ENCODE data around the gene FCRLB.

The FCRLB gene

GRCh38 chr1:161740921-161741320, 19.6 kb downstream of the FCRLB start:
- Histone ChIP-seq H3K4me3 (ENCODE audit: low read length) (peak overlapping the region; percentile 57), H3K27me3 (ENCODE audit: control insufficient read depth, low read length) (no peaks in the 10 kb centered on the region), H3K27ac (ENCODE audit: low read depth, low read length) (peak overlapping the region; percentile 54), H3K4me2 (ENCODE audit: low read length) (peak overlapping the region; percentile 69), H3F3A (ENCODE audit: control insufficient read depth, insufficient read depth) (peaks cover 24% of the 10 kb centered on the region), H3K9me3 (ENCODE audit: control insufficient read depth, insufficient read depth, low read length) (no peaks in the 10 kb centered on the region), H3K4me1 (ENCODE audit: control insufficient read depth, low read length) (peaks cover 54% of the 10 kb centered on the region), H3K9me2 (replicated peaks; ENCODE audit: control insufficient read depth, low read length) (no peaks in the 10 kb centered on the region), H3K79me2 (ENCODE audit: control insufficient read depth, low read length) (no peaks in the 10 kb centered on the region), H4K20me1 (ENCODE audit: control insufficient read depth, insufficient read depth, low read depth, low read length) (no peaks in the 10 kb centered on the region), H3K36me3 (ENCODE audit: control insufficient read depth, low read length) (no peaks in the 10 kb centered on the region)
- no peak for TF ChIP-seq EZH2phosphoT487 (IDR thresholded peaks at IDR 0.05; ENCODE audit: borderline replicate concordance, low read length)
- no peak for TF ChIP-seq CTCF (IDR thresholded peaks at IDR 0.05; ENCODE audit: low read depth, low read length, poor library complexity, severe bottlenecking)

- Histone ChIP-seq H3K9me2 (replicated peaks; ENCODE audit: control insufficient read depth, low read length) (no peaks in the 10 kb centered on the region), H3K36me3 (ENCODE audit: control insufficient read depth, low read length) (no peaks in the 10 kb centered on the region), H3K4me3 (ENCODE audit: low read length) (no peak overlapping the region), H3K79me2 (ENCODE audit: control insufficient read depth, low read length) (no peaks in the 10 kb centered on the region), H4K20me1 (ENCODE audit: control insufficient read depth, insufficient read depth, low read depth, low read length) (no peaks in the 10 kb centered on the region), H3K27me3 (ENCODE audit: control insufficient read depth, low read length) (no peaks in the 10 kb centered on the region), H3K4me1 (ENCODE audit: control insufficient read depth, low read length) (peaks cover 43% of the 10 kb centered on the region), H3K9me3 (ENCODE audit: control insufficient read depth, insufficient read depth, low read length) (no peaks in the 10 kb centered on the region), H3K4me2 (ENCODE audit: low read length) (no peak overlapping the region), H3K27ac (ENCODE audit: low read depth, low read length) (no peak overlapping the region), H3F3A (ENCODE audit: control insufficient read depth, insufficient read depth) (peaks cover 19% of the 10 kb centered on the region)
- TF ChIP-seq EZH2phosphoT487 (IDR thresholded peaks at IDR 0.05; ENCODE audit: borderline replicate concordance, low read length) (no peak), CTCF (IDR thresholded peaks at IDR 0.05; ENCODE audit: low read depth, low read length, poor library complexity, severe bottlenecking) (no peak)
These were observed 21.9 kb downstream of the FCRLB start for GRCh38 chr1:161743231-161743630.

GRCh38 chr1:161747801-161748200, 26.5 kb downstream of the FCRLB start:
- peak overlapping the region; percentile 56 for H3K4me2 ChIP-seq (ENCODE audit: low read length)

More at GRCh38 chr1:161747801-161748200, 26.5 kb downstream of the FCRLB start:
- Histone ChIP-seq H3K4me1 (ENCODE audit: control insufficient read depth, low read length) (peaks cover 30% of the 10 kb centered on the region), H3K27ac (ENCODE audit: low read depth, low read length) (no peak overlapping the region), H3K9me2 (replicated peaks; ENCODE audit: control insufficient read depth, low read length) (no peaks in the 10 kb centered on the region), H3K79me2 (ENCODE audit: control insufficient read depth, low read length) (peaks cover 29% of the 10 kb centered on the region), H3K9me3 (ENCODE audit: control insufficient read depth, insufficient read depth, low read length) (no peaks in the 10 kb centered on the region), H3K36me3 (ENCODE audit: control insufficient read depth, low read length) (peaks cover 19% of the 10 kb centered on the region), H4K20me1 (ENCODE audit: control insufficient read depth, insufficient read depth, low read depth, low read length) (no peaks in the 10 kb centered on the region), H3K27me3 (ENCODE audit: control insufficient read depth, low read length) (no peaks in the 10 kb centered on the region), H3F3A (ENCODE audit: control insufficient read depth, insufficient read depth) (no peaks in the 10 kb centered on the region), H3K4me3 (ENCODE audit: low read length) (0 out of 2 replicates have a peak overlapping the region, but pooled peaks have one; percentile 27)
- TF ChIP-seq CTCF (IDR thresholded peaks at IDR 0.05; ENCODE audit: low read depth, low read length, poor library complexity, severe bottlenecking) = no peak
- no peak for TF ChIP-seq EZH2phosphoT487 (IDR thresholded peaks at IDR 0.05; ENCODE audit: borderline replicate concordance, low read length)

Data from DOHH2 (cell line).